Left lung (tissue), 10 donors: Measurements from ENCODE around the gene TMEM91. TPM values are rescaled to one million over a fixed set of nuclear protein-coding genes. Genes with fewer than 3 reads are reported as not detected.

Experiments
- ATAC-seq: fragments of 200-7000 bp; cut with Tn5 transposase; one replicate; pipeline ENCODE4 v1.9.1; 2020; ENCODE audit warnings: moderate library complexity
- DNase-seq, 4 donors: peaks; one replicate each; pipeline ENCODE4 v3.0.0-alpha.2; 2013 to 2020
- H3K27ac ChIP-seq, 2 donors: fragments of 200-600 bp; sonication (generic) in 1 of 2; one replicate each; pipeline versions ENCODE4 v1.5.0 to v1.8.0; 2020 to 2021
- H3K27me3 ChIP-seq, 2 donors: fragments of 200-600 bp; sonication (generic) in 1 of 2; one replicate each; pipeline versions ENCODE4 v1.5.0 to v1.8.0; 2020 to 2021
- H3K36me3 ChIP-seq, 2 donors: fragments of 200-600 bp; sonication (generic) in 1 of 2; one replicate each; pipeline versions ENCODE4 v1.5.0 to v1.8.0; 2020 to 2021
- H3K4me1 ChIP-seq, 2 donors: fragments of 200-600 bp; one replicate each; pipeline ENCODE4 v1.8.0; 2021
- H3K4me3 ChIP-seq, 2 donors: fragments of 200-600 bp; sonication (generic) in 1 of 2; one replicate each; pipeline versions ENCODE4 v1.5.0 to v1.8.0; 2020 to 2021; ENCODE audit warnings: mild to moderate bottlenecking in 1 of 2
- H3K9me3 ChIP-seq, 2 donors: fragments of 200-600 bp; sonication (generic) in 1 of 2; one replicate each; pipeline versions ENCODE4 v1.5.0 to v1.8.0; 2020 to 2021
- CTCF ChIP-seq, 2 donors: fragments of 200-600 bp; sonication (generic) in 1 of 2; IDR thresholded peaks; one replicate each; pipeline versions ENCODE4 v1.5.0 to v1.8.0; 2021; ENCODE audit warnings: antibody characterized with exemption in 2 of 2
- intact Hi-C, 2 donors: fragments of 100-400 bp; cut with DNase I; formaldehyde crosslinking; loops; one replicate each; pipeline versions ENCODE4 v1.11.2 to v1.14.2; 2022
- polyA plus RNA-seq, 6 donors: library from polyadenylated mRNA; unstranded; fragments of 120-200 nt; gene quantifications; one replicate each; pipeline ENCODE4 v1.2.1, GENCODE V29; 2013; ENCODE audit not compliant: insufficient read length in 6 of 6
- total RNA-seq, 2 donors: library from RNA; stranded (reverse); fragmentation: NEBNext Ultra II Directional; extraction: Animal tissue kit (Norgen Biotek cat#: 25700); gene quantifications; one replicate each; pipeline ENCODE4 v1.2.1, GENCODE V29; 2021
- donor health status: DM: no; HTN: yes; CAD: no.
- donor health status: DM: no; HTN: no; CAD: no.

TMEM91 gene
- total and polyA plus RNA-seq, 8 donors = 10.1 to 22.0 (median 17.1) TPM

DNA sequence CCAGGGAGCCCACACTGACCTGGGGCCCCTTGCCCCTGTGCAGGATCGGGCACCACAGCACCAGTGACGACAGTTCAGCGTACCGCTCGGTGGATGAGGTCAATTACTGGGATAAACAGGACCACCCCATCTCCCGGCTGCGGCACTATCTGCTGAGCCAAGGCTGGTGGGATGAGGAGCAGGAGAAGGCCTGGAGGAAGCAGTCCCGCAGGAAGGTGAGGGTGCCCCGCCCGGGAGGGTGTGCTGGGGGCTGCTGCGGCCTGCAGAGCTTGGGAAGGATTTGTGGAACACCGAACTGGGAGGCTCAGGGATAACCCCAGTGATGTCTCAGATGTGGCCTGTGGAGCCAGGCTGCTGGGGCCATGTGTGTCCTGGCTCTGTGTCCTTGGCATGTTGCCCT is 46.6 kb downstream of the TMEM91 start:
- no peak for ATAC-seq
- Histone ChIP-seq H3K27me3 (no peaks in the 10 kb centered on the region), H3K27ac (no peak overlapping the region), H3K36me3 (peaks cover 0 to 73% of the 10 kb centered on the region in 2 donors), H3K4me3 (no peak overlapping the region), H3K4me1 (peaks cover 6 to 92% of the 10 kb centered on the region in 2 donors), H3K9me3 (no peaks in the 10 kb centered on the region)
- DNase-seq = no peak
- no peak for TF ChIP-seq CTCF (IDR thresholded peaks at IDR 0.05)
- intact Hi-C loops = no loop called here

DNA sequence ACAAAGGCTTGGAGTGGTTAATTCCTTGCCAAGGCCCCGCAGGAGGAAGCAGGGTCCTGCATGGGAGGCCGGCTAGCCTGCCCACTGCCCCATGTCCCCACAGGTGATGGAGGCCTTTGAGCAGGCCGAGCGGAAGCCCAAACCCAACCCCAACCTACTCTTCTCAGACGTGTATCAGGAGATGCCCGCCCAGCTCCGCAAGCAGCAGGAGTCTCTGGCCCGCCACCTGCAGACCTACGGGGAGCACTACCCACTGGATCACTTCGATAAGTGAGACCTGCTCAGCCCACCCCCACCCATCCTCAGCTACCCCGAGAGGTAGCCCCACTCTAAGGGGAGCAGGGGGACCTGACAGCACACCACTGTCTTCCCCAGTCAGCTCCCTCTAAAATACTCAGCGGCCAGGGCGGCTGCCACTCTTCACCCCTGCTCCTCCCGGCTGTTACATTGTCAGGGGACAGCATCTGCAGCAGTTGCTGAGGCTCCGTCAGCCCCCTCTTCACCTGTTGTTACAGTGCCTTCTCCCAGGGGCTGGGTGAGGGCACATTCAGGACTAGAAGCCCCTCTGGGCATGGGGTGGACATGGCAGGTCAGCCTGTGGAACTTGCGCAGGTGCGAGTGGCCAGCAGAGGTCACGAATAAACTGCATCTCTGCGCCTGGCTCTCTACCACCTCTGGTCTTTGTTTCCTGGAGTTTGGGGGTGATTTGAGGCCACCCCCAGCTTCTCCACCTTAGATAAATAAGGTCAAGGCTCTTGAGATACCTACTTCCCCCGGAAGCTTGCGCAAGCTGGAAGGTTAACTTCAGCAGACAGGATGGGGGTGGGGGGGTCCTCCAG is 48.2 kb downstream of the TMEM91 start:
- peak overlapping the region; percentile 75 to 90 for H3K27ac ChIP-seq
- DNase-seq = no peak
- ATAC-seq = peak; percentile 3
- peaks cover 14 to 95% of the 10 kb centered on the region in 2 donors for H3K4me1 ChIP-seq
- H3K27me3 ChIP-seq = no peaks in the 10 kb centered on the region
- H3K4me3 ChIP-seq = peak overlapping the region in 1 of 2 donors; percentile 71
- intact Hi-C loops = no loop called here
- H3K36me3 ChIP-seq = peaks cover 0 to 64% of the 10 kb centered on the region in 2 donors
- no peak for TF ChIP-seq CTCF (IDR thresholded peaks at IDR 0.05)
- no peaks in the 10 kb centered on the region for H3K9me3 ChIP-seq

DNA sequence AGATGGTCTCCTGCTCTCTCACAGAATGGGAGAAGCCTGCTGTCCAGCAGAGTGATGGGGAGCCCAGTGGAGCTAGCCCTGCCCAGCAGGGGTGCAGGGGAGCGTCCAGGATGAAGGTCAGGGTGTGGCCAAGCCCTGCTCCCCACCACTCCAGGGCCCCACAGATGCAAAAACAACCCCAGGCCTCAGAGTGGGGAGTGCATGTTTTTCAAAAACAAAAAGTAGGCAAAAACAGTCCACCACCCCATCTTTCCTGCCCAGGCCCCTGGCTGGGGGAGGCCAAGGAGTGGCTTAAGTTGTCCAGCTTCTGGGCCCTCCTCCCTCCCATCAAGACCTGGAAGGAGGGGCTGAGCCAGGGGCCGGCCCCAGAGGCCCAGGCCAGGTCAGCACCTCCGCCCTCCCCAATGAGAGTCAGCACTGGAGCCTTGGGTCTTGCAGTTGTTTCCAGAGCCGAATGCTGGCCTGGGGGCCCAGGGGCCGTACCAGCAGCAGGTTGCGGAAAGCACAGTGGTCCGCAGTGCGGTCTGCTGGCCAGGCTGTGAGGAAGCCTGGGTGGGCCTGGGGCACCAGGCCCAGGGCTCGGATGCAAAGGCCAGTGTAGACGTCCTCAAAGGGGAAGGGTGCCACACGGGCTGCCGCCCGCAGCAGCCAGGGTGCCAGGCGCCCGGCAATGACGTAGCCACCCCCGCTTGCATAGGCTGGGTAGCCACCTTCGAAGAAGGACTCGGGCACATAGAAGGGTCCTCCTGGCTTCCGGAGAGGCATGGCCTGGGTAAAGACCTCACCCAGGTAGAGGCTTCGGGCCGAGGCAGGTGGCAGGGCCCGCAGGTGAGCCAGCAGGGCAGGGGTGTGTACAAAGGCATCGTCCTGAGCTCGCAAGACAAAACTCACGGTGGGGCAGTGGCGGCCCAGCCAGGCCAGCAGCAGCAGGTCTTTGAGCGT is 49.1 kb downstream of the TMEM91 start:
- ATAC-seq = peak; percentile 16

GRCh38 chr19:41426116-41426841 is 49.9 kb downstream of the TMEM91 start:
- Histone ChIP-seq H3K27ac (peak overlapping the region; percentile 75 to 90), H3K4me3 (peak overlapping the region; percentile 49 to 71), H3K36me3 (peaks cover 0 to 61% of the 10 kb centered on the region in 2 donors), H3K9me3 (no peaks in the 10 kb centered on the region), H3K27me3 (no peaks in the 10 kb centered on the region), H3K4me1 (peaks cover 14 to 83% of the 10 kb centered on the region in 2 donors)
- peak; percentile 14 for ATAC-seq
- DNase-seq = peak in 1 of 4 donors; percentile 10
- intact Hi-C loops = no loop called here
- TF ChIP-seq CTCF (IDR thresholded peaks at IDR 0.05) = no peak

More for the DNA sequence above, 49.1 kb downstream of the TMEM91 start:
- intact Hi-C loops = no loop called here
- H3K4me3 ChIP-seq = peak overlapping the region; percentile 49 to 71
- no peaks in the 10 kb centered on the region for H3K27me3 ChIP-seq
- H3K36me3 ChIP-seq = peaks cover 0 to 61% of the 10 kb centered on the region in 2 donors
- H3K27ac ChIP-seq = peak overlapping the region; percentile 75 to 90
- TF ChIP-seq CTCF (IDR thresholded peaks at IDR 0.05) = no peak
- H3K4me1 ChIP-seq = peaks cover 14 to 86% of the 10 kb centered on the region in 2 donors
- no peaks in the 10 kb centered on the region for H3K9me3 ChIP-seq
- no peak for DNase-seq
